NCI-H146 treated with DMSO at 0.1 percent for 48 hours (cell line): ENCODE results near the gene AP3B1.

Source experiments
- DNase-seq: peaks from one replicate; lab custom pipeline; 2025; ENCODE audit not compliant: unreplicated experiment; lab: John Stamatoyannopoulos, UW

The AP3B1 gene

GRCh38 chr5:78162253-78162862, 132.1 kb downstream of the AP3B1 start:
- peak; percentile 21 for DNase-seq

- DNase-seq, result no peak
Measured at GRCh38 chr5:78157001-78157400, 137.5 kb downstream of the AP3B1 start.

- DNase-seq, result no peak
Measured at GRCh38 chr5:78151594-78152271, 142.8 kb downstream of the AP3B1 start.

GRCh38 chr5:78137290-78137689, 157.2 kb downstream of the AP3B1 start:
- no peak for DNase-seq

GRCh38 chr5:78133423-78133822, 161.1 kb downstream of the AP3B1 start:
- DNase-seq, result no peak

GRCh38 chr5:78132507-78132906, 162.0 kb downstream of the AP3B1 start:
- no peak for DNase-seq

- DNase-seq, result no peak
Measured at GRCh38 chr5:78129597-78129996, 164.9 kb downstream of the AP3B1 start.

GRCh38 chr5:78127875-78128274, 166.6 kb downstream of the AP3B1 start:
- DNase-seq, result no peak

GRCh38 chr5:78126536-78126935, 168.0 kb downstream of the AP3B1 start:
- no peak for DNase-seq

GRCh38 chr5:78116167-78116566, 178.3 kb downstream of the AP3B1 start:
- DNase-seq, result no peak

GRCh38 chr5:78113689-78114264, 180.7 kb downstream of the AP3B1 start:
- DNase-seq, result no peak

GRCh38 chr5:78112931-78113330, 181.6 kb downstream of the AP3B1 start:
- no peak for DNase-seq

- no peak for DNase-seq
Measured at GRCh38 chr5:78109891-78110324, 184.6 kb downstream of the AP3B1 start.

GRCh38 chr5:78108564-78108963, 185.9 kb downstream of the AP3B1 start:
- no peak for DNase-seq

GRCh38 chr5:78103232-78103918, 191.1 kb downstream of the AP3B1 start:
- DNase-seq, result peak; percentile 40

GRCh38 chr5:78102500-78102899, 192.0 kb downstream of the AP3B1 start:
- no peak for DNase-seq

- DNase-seq, result no peak
Measured at GRCh38 chr5:78095125-78095524, 199.4 kb downstream of the AP3B1 start.

GRCh38 chr5:78090002-78090401, 204.5 kb downstream of the AP3B1 start:
- no peak for DNase-seq

GRCh38 chr5:78078858-78079257, 215.6 kb downstream of the AP3B1 start:
- no peak for DNase-seq

- DNase-seq, result no peak
Measured at GRCh38 chr5:78077369-78078068, 217.0 kb downstream of the AP3B1 start.

- no peak for DNase-seq
Measured at GRCh38 chr5:78076351-78076750, 218.1 kb downstream of the AP3B1 start.
